Endothelial cell of umbilical vein (primary cell): ENCODE measurements around the gene ARMC5. TPM values are rescaled to one million over a fixed set of nuclear protein-coding genes. Genes with fewer than 3 reads are reported as not detected.

ENCODE experiments used
- BruUV-seq: library from RNA; stranded (reverse); fragments of 400-500 nt; replicated peaks from 2 replicates; lab custom pipeline; 2021; lab: Mats Ljungman, UMichigan
- CTCF ChIA-PET: fragments of 300-600, 350-600 bp; sonication (Branson Sonifier 250); formaldehyde crosslinking; loops from one replicate; lab custom pipeline; 2021; ENCODE audit warnings: antibody characterized with exemption, inconsistent platforms; lab: Charles Lee
- POLR2A ChIA-PET: fragments of 300-600, 350-600 bp; sonication (Branson Sonifier 250); formaldehyde crosslinking; loops from one replicate; lab custom pipeline; 2021; ENCODE audit warnings: antibody characterized with exemption, inconsistent platforms; lab: Charles Lee
- DNase-seq: peaks from one replicate; pipeline ENCODE4 v3.0.0-alpha.2; 2011; ENCODE audit warnings: low read depth, low spot score
- FAIRE-seq: peaks from 2 replicates; lab custom pipeline; 2011; peaks lifted over from hg19 to GRCh38; lab: Jason Lieb, UNC
- H2AFZ ChIP-seq: 2 replicates; pipeline ENCODE4 v1.6.0; 2012; ENCODE audit warnings: low read depth, low read length, control low read depth, inconsistent platforms
- H3K27ac ChIP-seq: 2 replicates; pipeline ENCODE4 v1.5.1; 2011; ENCODE audit warnings: low read depth, mild to moderate bottlenecking, control low read depth, low read length, moderate library complexity; ENCODE audit not compliant: insufficient read depth
- H3K27me3 ChIP-seq, 2 experiments: 2 replicates each; pipeline versions ENCODE4 v1.6.0 to v1.6.1; 2011; ENCODE audit warnings: low read length in 2 of 2, mixed read lengths in 1 of 2; ENCODE audit not compliant: control insufficient read depth in 2 of 2, insufficient read depth in 2 of 2
- H3K36me3 ChIP-seq, 2 experiments: 2 replicates in 1 of 2; 3 replicates in 1 of 2; pipeline ENCODE4 v1.5.1; 2011; ENCODE audit warnings: low read length in 2 of 2, mild to moderate bottlenecking in 1 of 2, moderate library complexity in 1 of 2; ENCODE audit not compliant: control insufficient read depth in 2 of 2, insufficient read depth in 2 of 2; ENCODE audit errors: extremely low read depth in 1 of 2
- H3K4me1 ChIP-seq: 3 replicates; pipeline ENCODE4 v1.5.1; 2011; ENCODE audit warnings: mild to moderate bottlenecking, low read length; ENCODE audit not compliant: control insufficient read depth, insufficient read depth; ENCODE audit errors: extremely low read depth
- H3K4me2 ChIP-seq: 2 replicates; pipeline ENCODE4 v1.6.1; 2011; ENCODE audit warnings: low read length, control low read depth, mixed read lengths; ENCODE audit not compliant: insufficient read depth
- H3K4me3 ChIP-seq, 3 experiments: fragments of 200-600 bp in 1 of 3; sonication (generic), shearing (Covaris generic) in 1 of 3; replicated peaks in 1 of 3; 2 replicates each; pipeline ENCODE4 v1.5.1; 2011 to 2016; ENCODE audit warnings: control low read depth in 3 of 3, low read length in 3 of 3, mild to moderate bottlenecking in 2 of 3, inconsistent platforms in 1 of 3, low read depth in 1 of 3, moderate library complexity in 1 of 3; ENCODE audit not compliant: insufficient read depth in 1 of 3
- H3K79me2 ChIP-seq: 2 replicates; pipeline ENCODE4 v1.6.0; 2012; ENCODE audit warnings: low read length, inconsistent platforms; ENCODE audit not compliant: control insufficient read depth, insufficient read depth
- H3K9ac ChIP-seq: replicated peaks from 2 replicates; pipeline ENCODE3; 2011; ENCODE audit warnings: low read length, control low read depth; ENCODE audit not compliant: insufficient read depth; ENCODE audit errors: extremely low read depth
- H3K9me1 ChIP-seq: replicated peaks from 3 replicates; pipeline ENCODE4 v1.6.0; 2011; ENCODE audit warnings: mild to moderate bottlenecking, low read length; ENCODE audit not compliant: control insufficient read depth, insufficient read depth; ENCODE audit errors: extremely low read depth
- H3K9me3 ChIP-seq: replicated peaks from 2 replicates; pipeline ENCODE4 v1.5.1; 2012; ENCODE audit warnings: low read length, inconsistent platforms; ENCODE audit not compliant: control insufficient read depth, insufficient read depth
- H4K20me1 ChIP-seq: replicated peaks from 2 replicates; pipeline ENCODE3; 2011; ENCODE audit warnings: mild to moderate bottlenecking, low read length; ENCODE audit not compliant: control insufficient read depth, insufficient read depth; ENCODE audit errors: extremely low read depth
- EZH2 ChIP-seq: IDR thresholded peaks from 2 replicates; pipeline ENCODE4 v1.6.1; 2012; ENCODE audit warnings: borderline replicate concordance, low read depth, mild to moderate bottlenecking, moderate library complexity, low read length, inconsistent platforms; ENCODE audit not compliant: severe bottlenecking
- FOS ChIP-seq: IDR thresholded peaks from 2 replicates; pipeline ENCODE4 v1.6.1; 2011; ENCODE audit warnings: mild to moderate bottlenecking, low read length, moderate library complexity, borderline replicate concordance; ENCODE audit not compliant: insufficient read depth
- GATA2 ChIP-seq: IDR thresholded peaks from 2 replicates; pipeline ENCODE4 v1.7.0; 2011; ENCODE audit warnings: low read depth, mild to moderate bottlenecking, moderate library complexity, mixed read lengths, low read length; ENCODE audit not compliant: insufficient read length, insufficient read depth
- JUN ChIP-seq: IDR thresholded peaks from 2 replicates; pipeline ENCODE4 v1.6.1; 2011; ENCODE audit warnings: borderline replicate concordance, low read depth; ENCODE audit not compliant: insufficient read length, insufficient read depth
- MYC ChIP-seq: IDR thresholded peaks from one replicate; pipeline ENCODE4 v1.6.1; 2011; ENCODE audit warnings: mild to moderate bottlenecking, low read depth, low read length
- POLR2A ChIP-seq: IDR thresholded peaks from 2 replicates; pipeline ENCODE4 v1.6.1; 2012; ENCODE audit warnings: low read depth, mild to moderate bottlenecking, control low read depth, low read length
- POLR2AphosphoS5 ChIP-seq: IDR thresholded peaks from 2 replicates; pipeline ENCODE4 v1.6.1; 2012; ENCODE audit warnings: low read depth, mild to moderate bottlenecking, control low read depth, low read length, moderate library complexity; ENCODE audit not compliant: insufficient read depth
- dilution Hi-C: fragments of 300-500 bp; cut with MboI; formaldehyde crosslinking; loops from one replicate; pipeline ENCODE4 v1.15.0; 2019; ENCODE audit warnings: low sequenced_read_pairs; ENCODE audit not compliant: extremely low pct_ligation_motif_present
- intact Hi-C: fragments of 100-400 bp; cut with micrococcal nuclease; formaldehyde crosslinking; loops from one replicate; pipeline ENCODE4 v1.10.0; 2022
- polyA plus RNA-seq, 4 experiments: library from polyadenylated mRNA; depleted of rRNA in 3 of 4; stranded (reverse) in 3 of 4; unstranded in 1 of 4; fragments of >200 nt; gene quantifications; 2 replicates each; pipeline versions ENCODE4 v1.2.1 to v1.2.3, GENCODE V29; 2011 to 2012; ENCODE audit warnings: missing spikeins in 1 of 4
- total RNA-seq: library from RNA; stranded (reverse); gene quantifications from 2 replicates; pipeline ENCODE4 v1.2.3, GENCODE V29; 2021
- TF ChIP-seq, protein P1 (sequence below), 2 donors: IDR thresholded peaks; 1 replicate in 1 of 2; 2 replicates in 1 of 2; pipeline ENCODE4 v1.5.1; 2011; ENCODE audit warnings: low read length in 2 of 2, mild to moderate bottlenecking in 2 of 2, moderate library complexity in 2 of 2, control low read depth in 1 of 2, inconsistent platforms in 1 of 2, low read depth in 1 of 2; ENCODE audit not compliant: insufficient read depth in 1 of 2; ENCODE audit errors: extremely low read depth in 1 of 2
- TF ChIP-seq, protein P2 (sequence below): IDR thresholded peaks from 2 replicates; pipeline ENCODE4 v1.6.1; 2011; ENCODE audit not compliant: insufficient read depth, insufficient read length

Gene ARMC5
- total and polyA plus RNA-seq, 2 donors (not counting 3 experiments of a cell fraction or from before 2014, with no cell fraction given): 17.3 to 18.8 TPM

- H3K27me3 ChIP-seq: peaks cover 3 to 24% of the 10 kb centered on the region in 2 experiments
- intact Hi-C loops: no loop called here
- no peaks in the 10 kb centered on the region for H3K9me3 ChIP-seq
- ChIA-PET CTCF (no interaction called here), POLR2A (no interaction called here)
- H3K4me2 ChIP-seq: no peak overlapping the region
- H3K27ac ChIP-seq: no peak overlapping the region
- H3K36me3 ChIP-seq: no peaks in the 10 kb centered on the region
- no peaks in the 10 kb centered on the region for H4K20me1 ChIP-seq
- no peak overlapping the region for H3K4me3 ChIP-seq
- dilution Hi-C loops: no loop called here
- no peak overlapping the region for H3K9ac ChIP-seq
- peaks cover 21% of the 10 kb centered on the region for H3K4me1 ChIP-seq
- DNase-seq (no peak), FAIRE-seq (no peak)
- BruUV-seq: no TSS peak
- TF ChIP-seq MYC (no peak), GATA2 (no peak), FOS (no peak), POLR2A (no peak), EZH2 (no peak), POLR2AphosphoS5 (no peak), JUN (no peak)
- TF ChIP-seq, protein P1, sequence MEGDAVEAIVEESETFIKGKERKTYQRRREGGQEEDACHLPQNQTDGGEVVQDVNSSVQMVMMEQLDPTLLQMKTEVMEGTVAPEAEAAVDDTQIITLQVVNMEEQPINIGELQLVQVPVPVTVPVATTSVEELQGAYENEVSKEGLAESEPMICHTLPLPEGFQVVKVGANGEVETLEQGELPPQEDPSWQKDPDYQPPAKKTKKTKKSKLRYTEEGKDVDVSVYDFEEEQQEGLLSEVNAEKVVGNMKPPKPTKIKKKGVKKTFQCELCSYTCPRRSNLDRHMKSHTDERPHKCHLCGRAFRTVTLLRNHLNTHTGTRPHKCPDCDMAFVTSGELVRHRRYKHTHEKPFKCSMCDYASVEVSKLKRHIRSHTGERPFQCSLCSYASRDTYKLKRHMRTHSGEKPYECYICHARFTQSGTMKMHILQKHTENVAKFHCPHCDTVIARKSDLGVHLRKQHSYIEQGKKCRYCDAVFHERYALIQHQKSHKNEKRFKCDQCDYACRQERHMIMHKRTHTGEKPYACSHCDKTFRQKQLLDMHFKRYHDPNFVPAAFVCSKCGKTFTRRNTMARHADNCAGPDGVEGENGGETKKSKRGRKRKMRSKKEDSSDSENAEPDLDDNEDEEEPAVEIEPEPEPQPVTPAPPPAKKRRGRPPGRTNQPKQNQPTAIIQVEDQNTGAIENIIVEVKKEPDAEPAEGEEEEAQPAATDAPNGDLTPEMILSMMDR (IDR thresholded peaks at IDR 0.05; ENCODE audit: extremely low read depth in 1 of 2, insufficient read depth in 1 of 2, low read depth in 1 of 2, low read length in 2 of 2): no peak
- TF ChIP-seq, protein P2, sequence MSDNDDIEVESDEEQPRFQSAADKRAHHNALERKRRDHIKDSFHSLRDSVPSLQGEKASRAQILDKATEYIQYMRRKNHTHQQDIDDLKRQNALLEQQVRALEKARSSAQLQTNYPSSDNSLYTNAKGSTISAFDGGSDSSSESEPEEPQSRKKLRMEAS: no peak
- H3K79me2 ChIP-seq: no peaks in the 10 kb centered on the region
- no peak overlapping the region for H2AFZ ChIP-seq
- H3K9me1 ChIP-seq: no peaks in the 10 kb centered on the region
These were observed 25.3 kb downstream of the ARMC5 start for GRCh38 chr16:31484491-31485171.
